ENCODE measurements around the gene SLC29A3.
"Not testable (repeated sequence)": the region's sequence is repeated elsewhere in the genome, so short reads cannot be mapped to it uniquely, and the experiment has no call there.

SLC29A3 gene

DNA sequence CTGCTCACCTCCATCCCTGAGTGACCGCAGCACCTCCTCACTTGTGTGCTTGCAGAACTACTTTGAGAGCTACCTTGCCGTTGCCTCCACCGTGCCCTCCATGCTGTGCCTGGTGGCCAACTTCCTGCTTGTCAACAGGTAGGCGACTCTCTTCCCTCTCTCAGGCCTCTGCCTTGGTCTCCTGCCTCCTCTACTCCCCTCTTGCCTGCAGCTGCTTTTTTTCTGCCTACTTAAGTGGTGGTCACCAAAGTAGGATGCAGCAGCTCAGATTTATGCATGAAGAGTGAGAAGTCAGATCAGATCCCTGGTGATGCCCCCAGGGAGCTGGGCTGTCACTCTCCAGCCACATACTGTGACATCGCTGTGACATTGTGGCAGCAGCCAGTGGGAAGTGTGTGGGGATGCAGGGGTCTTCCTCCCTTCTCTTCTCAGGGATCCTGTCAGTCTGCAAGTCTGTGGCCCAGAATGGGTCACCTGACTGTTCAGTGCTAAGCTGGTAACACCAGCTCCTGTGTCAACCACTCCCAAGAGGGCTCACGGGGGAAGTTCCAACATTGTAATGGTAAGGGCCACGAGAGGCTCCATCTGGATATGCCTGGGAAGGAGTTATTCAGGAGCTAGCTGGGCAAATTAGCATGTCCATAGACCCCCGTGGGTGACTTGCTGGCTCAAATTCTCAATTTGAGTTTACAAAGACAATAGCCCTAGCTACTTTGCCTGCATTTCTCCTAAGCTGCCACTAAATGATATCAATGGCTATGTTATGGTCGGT is 25.3 kb downstream of the SLC29A3 start:
- no peak for DNase-seq (ENCODE audit: extremely low read depth in 1 of 2, low read depth in 1 of 2)

- no peak for DNase-seq (ENCODE audit: extremely low read depth in 1 of 2, low read depth in 1 of 2)
These were observed 26.0 kb downstream of the SLC29A3 start for GRCh38 chr10:71344993-71345480.

- DNase-seq (ENCODE audit: extremely low read depth in 1 of 2, low read depth in 1 of 2) = no peak
These were observed 26.6 kb downstream of the SLC29A3 start for GRCh38 chr10:71345694-71346093.

DNA sequence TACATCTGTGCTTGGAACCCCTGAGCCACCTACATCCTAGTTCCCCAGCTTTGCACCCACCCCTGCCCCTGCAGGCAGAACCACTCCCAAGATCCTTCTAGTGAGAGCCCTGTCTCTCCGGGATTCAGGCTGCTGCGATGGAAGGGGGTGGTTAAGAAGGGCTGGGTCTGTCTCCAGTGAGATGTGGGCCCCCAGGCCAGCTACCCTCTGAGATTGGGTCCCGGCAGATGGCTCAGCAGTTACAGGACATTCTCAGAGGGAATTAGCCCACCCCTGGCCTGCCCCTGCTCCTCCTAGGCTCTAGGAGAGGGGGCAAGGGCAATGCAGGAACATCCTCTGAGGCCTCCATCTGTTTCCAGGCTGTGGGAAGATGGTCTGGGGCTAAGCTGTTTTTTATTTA is 27.7 kb downstream of the SLC29A3 start:
- DNase-seq (ENCODE audit: extremely low read depth in 1 of 2, low read depth in 1 of 2) = no peak

- no peak for DNase-seq (ENCODE audit: extremely low read depth in 1 of 2, low read depth in 1 of 2)
These were observed 28.7 kb downstream of the SLC29A3 start for GRCh38 chr10:71347587-71348395.

- no peak for DNase-seq (ENCODE audit: extremely low read depth in 1 of 2, low read depth in 1 of 2)
These were observed 29.8 kb downstream of the SLC29A3 start for GRCh38 chr10:71348850-71349249.

GRCh38 chr10:71349406-71349805 is 30.3 kb downstream of the SLC29A3 start:
- no peak for DNase-seq (ENCODE audit: extremely low read depth in 1 of 2, low read depth in 1 of 2)

DNA sequence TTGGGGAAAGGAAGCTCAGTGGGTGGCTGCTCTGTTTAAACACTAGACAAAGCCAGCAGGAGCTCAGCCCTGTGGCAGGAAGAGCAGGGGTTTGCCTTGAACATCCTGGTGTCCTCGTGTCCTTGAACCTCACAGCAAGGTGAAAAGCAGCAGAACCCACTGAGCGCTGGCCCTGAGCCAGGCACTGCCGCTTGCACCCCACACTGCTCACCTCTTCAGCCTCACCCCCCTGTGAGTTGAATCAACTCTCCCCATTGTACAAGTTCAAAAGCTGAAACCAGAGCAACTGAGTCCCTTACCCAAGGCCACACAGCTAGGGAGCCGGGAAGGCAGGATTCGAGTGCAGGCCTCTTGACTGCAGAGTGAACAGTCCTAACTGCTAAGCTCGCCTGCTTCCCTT is 32.0 kb downstream of the SLC29A3 start:
- no peak for DNase-seq (ENCODE audit: extremely low read depth in 1 of 2, low read depth in 1 of 2)

DNA sequence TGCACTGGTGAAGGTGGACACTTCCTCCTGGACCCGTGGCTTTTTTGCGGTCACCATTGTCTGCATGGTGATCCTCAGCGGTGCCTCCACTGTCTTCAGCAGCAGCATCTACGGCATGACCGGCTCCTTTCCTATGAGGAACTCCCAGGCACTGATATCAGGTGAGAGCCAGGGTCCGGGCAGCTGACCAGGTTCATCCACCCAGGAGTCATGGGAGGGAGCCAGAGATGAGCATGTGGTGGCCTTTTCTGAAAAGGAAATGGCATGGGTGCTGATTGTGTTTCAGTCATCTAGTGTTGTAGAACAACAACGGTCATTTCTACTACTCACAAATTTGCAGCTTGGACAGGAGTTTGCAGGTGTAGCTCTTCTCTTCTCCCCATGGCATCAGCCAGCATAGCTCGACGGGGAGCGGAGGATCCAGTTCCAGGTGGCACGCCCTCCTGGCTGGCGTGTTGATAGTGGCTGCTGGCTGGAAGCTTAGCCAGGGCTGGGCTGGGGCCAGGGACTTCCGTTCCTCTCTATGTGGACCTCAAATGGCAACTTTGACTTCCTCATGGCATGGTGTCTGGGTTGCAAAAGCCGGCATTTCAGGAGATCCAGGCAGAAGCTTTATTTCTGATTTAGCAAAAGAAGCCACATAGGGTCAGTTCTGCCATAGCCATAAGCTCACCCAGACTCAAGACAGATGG is 32.7 kb downstream of the SLC29A3 start:
- DNase-seq (ENCODE audit: extremely low read depth in 1 of 2, low read depth in 1 of 2) = no peak

DNA sequence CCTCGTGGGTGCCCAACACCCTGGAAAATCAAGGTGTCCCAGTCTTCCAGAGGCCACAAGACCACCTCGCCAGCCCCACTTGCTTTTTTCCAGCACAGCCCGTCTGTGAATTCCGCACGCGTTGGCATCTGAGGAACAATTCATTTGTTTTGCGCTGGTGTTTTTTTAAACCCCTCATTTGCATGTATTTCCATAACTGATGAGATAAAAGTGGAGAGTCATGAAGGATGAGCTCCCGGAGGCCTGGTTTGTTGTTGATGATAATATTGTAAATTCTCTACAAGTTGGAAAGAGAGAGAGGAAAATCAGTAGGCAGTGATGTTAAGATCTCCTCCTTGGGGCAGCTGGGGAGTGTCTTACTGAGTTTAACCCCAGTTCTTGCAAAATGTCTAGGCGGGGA is 34.6 kb downstream of the SLC29A3 start:
- no peak for DNase-seq (ENCODE audit: extremely low read depth in 1 of 2, low read depth in 1 of 2)

GRCh38 chr10:71354776-71355175 is 35.7 kb downstream of the SLC29A3 start:
- DNase-seq (ENCODE audit: extremely low read depth in 1 of 2, low read depth in 1 of 2) = no peak

DNA sequence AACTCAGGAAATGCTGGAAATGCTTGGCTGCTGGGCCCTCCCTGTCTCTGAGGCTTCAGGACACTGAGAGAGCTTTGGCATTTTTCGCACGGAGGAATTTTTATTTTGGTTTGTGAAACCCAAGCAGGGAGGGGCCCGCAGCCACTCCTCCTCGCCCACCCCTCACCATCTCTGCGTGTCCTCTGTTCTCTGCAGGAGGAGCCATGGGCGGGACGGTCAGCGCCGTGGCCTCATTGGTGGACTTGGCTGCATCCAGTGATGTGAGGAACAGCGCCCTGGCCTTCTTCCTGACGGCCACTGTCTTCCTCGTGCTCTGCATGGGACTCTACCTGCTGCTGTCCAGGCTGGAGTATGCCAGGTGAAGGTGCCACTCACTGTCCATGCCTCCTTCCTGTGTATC is 36.8 kb downstream of the SLC29A3 start:
- DNase-seq (ENCODE audit: extremely low read depth in 1 of 2, low read depth in 1 of 2) = no peak

- DNase-seq (ENCODE audit: extremely low read depth in 1 of 2, low read depth in 1 of 2) = no peak
These were observed 38.8 kb downstream of the SLC29A3 start for GRCh38 chr10:71357792-71358265.

- DNase-seq (ENCODE audit: extremely low read depth in 1 of 2, low read depth in 1 of 2) = no peak
These were observed 39.2 kb downstream of the SLC29A3 start for GRCh38 chr10:71358277-71358676.

DNA sequence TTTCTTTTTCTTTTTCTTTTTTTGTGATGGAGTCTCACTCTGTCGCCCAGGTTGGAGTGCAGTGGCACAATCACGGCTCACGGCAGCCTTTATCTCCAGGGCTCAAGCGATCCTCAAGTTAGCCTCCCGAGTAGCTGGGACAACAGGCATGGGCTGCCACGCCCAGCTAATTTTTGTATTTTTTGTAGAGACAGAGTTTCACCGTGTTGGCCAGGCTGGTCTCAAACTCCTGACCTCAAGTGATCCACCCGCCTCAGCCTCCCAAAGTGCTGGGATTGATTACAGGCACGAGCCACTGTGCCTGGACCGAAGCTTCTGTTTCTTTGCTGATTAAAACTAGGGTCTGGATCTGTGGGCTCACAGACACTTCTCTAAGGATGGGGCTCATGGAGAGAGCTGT is 39.8 kb downstream of the SLC29A3 start:
- DNase-seq (ENCODE audit: extremely low read depth in 1 of 2, low read depth in 1 of 2) = not testable (repeated sequence)

DNA sequence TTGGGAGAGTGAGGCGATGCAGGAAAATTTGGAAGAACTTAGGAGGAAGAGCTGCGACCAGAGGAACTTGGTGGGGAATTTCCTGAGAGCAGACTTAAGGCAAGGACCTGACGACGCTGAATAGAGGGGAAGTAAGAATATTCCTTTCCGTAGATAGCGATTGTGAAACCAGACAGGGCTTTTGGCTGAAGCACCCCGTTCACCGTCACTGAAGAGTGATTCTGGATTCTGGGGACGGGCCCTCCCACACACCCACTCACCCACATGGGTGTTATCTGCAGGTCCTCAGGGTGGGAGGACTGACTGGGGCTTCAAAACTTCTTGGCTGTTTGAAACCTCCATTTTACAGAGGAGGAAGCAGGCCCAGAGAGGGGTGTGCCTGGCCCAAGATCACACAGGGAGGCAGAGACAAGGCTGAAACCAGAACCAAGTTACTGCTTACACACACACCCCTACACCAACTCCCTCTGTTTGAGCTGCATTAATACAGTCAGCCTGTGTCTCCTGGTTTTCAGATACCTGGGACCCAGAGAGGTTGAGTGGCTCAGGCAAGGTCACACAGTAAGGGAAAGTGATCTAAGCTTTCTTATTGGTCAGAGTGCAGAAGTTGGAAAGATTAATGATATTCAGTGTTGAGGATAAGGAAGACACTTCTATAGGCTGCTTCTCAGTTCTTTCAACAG is 40.4 kb downstream of the SLC29A3 start:
- DNase-seq (ENCODE audit: extremely low read depth in 1 of 2, low read depth in 1 of 2) = no peak

- DNase-seq (ENCODE audit: extremely low read depth in 1 of 2, low read depth in 1 of 2) = no peak
These were observed 41.7 kb downstream of the SLC29A3 start for GRCh38 chr10:71360735-71361134.

DNA sequence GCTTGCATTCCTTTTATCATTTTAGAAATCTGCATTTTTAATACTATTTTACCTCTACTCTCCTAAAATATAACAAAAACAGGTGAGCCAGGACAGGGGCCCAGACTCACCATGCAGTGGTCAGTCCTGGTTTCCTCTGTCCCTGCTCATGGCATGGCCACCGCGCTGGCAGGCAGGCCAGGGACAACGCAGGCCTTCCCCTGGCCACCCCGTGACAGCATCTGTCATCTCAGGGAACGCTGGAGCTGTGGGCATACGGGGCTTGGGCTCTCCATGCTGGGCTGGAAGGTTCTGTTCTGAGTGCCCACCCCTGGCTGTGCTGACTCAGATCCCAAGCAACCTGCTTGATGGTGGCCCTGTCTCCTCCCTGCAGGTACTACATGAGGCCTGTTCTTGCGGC is 42.5 kb downstream of the SLC29A3 start:
- no peak for DNase-seq (ENCODE audit: extremely low read depth in 1 of 2, low read depth in 1 of 2)

- DNase-seq (ENCODE audit: extremely low read depth in 1 of 2, low read depth in 1 of 2) = no peak
These were observed 43.1 kb downstream of the SLC29A3 start for GRCh38 chr10:71362141-71362540.

- no peak for DNase-seq (ENCODE audit: extremely low read depth in 1 of 2, low read depth in 1 of 2)
These were observed 44.9 kb downstream of the SLC29A3 start for GRCh38 chr10:71363936-71364335.

- no peak for DNase-seq (ENCODE audit: extremely low read depth in 1 of 2, low read depth in 1 of 2)
These were observed 46.3 kb downstream of the SLC29A3 start for GRCh38 chr10:71365366-71365765.

Data from stimulated activated CD8-positive, alpha-beta memory T cell treated with anti-CD3 and anti-CD28 coated beads, Interleukin-7, amount 100 ng/mL, for 48 hours (primary cell).